Hematopoietic multipotent progenitor cell treated with erythropoietin and hydrocortisone succinate and interleukin-3 and kit ligand, for 15 days (in vitro differentiated cells): Measurements from ENCODE around the gene IL17RA.
A peak's percentile ranks its signal among the peaks of the same experiment; 100 is the strongest.
"Not testable (repeated sequence)": the region's sequence is repeated elsewhere in the genome, so short reads cannot be mapped to it uniquely, and the experiment has no call there.

Experiments used
- DNase-seq: peaks from one replicate; pipeline ENCODE4 v3.0.0-alpha.2; 2015; ENCODE audit warnings: low spot score

The IL17RA gene

GRCh38 chr22:17084554-17085276 lies at the start of gene IL17RA:
IL17RA (plus strand) TSS chr22:17085000; CDS start chr22:17085092, 92 bp downstream.
- peak; percentile 78 for DNase-seq

GRCh38 chr22:17035246-17035645 lies 49.6 kb upstream of the IL17RA start:
- DNase-seq, result no peak

GRCh38 chr22:17035976-17036841 lies 48.6 kb upstream of the IL17RA start:
- DNase-seq, result not testable (repeated sequence)

GRCh38 chr22:17036842-17037711 lies 47.7 kb upstream of the IL17RA start:
- not testable (repeated sequence) for DNase-seq

- no peak for DNase-seq
Measured at GRCh38 chr22:17043521-17043920, 41.3 kb upstream of the IL17RA start.

- no peak for DNase-seq
Measured at GRCh38 chr22:17046566-17047348, 38.0 kb upstream of the IL17RA start.

- DNase-seq, result no peak
Measured at GRCh38 chr22:17047656-17048055, 37.1 kb upstream of the IL17RA start.

- no peak for DNase-seq
Measured at GRCh38 chr22:17056058-17056457, 28.7 kb upstream of the IL17RA start.

- no peak for DNase-seq
Measured at GRCh38 chr22:17056807-17057206, 28.0 kb upstream of the IL17RA start.

GRCh38 chr22:17057959-17058814 lies 26.6 kb upstream of the IL17RA start:
- DNase-seq, result peak; percentile 35

GRCh38 chr22:17060126-17060525 lies 24.7 kb upstream of the IL17RA start:
- no peak for DNase-seq

- DNase-seq, result no peak
Measured at GRCh38 chr22:17063411-17064106, 21.2 kb upstream of the IL17RA start.

GRCh38 chr22:17064498-17065100 lies 20.2 kb upstream of the IL17RA start:
- DNase-seq, result no peak

- no peak for DNase-seq
Measured at GRCh38 chr22:17065433-17065832, 19.4 kb upstream of the IL17RA start.

- no peak for DNase-seq
Measured at GRCh38 chr22:17072877-17073276, 11.9 kb upstream of the IL17RA start.

GRCh38 chr22:17074648-17075002 lies 10.2 kb upstream of the IL17RA start:
- no peak for DNase-seq

- DNase-seq, result no peak
Measured at GRCh38 chr22:17077255-17077654, 7.5 kb upstream of the IL17RA start.

- DNase-seq, result no peak
Measured at GRCh38 chr22:17079572-17079971, 5.2 kb upstream of the IL17RA start.

GRCh38 chr22:17083255-17083654 lies 1.5 kb upstream of the IL17RA start:
- DNase-seq, result no peak
